ENCODE measurements around the gene PCSK6.
"Not testable (repeated sequence)": the region's sequence is repeated elsewhere in the genome, so short reads cannot be mapped to it uniquely, and the experiment has no call there.

The PCSK6 gene

DNA sequence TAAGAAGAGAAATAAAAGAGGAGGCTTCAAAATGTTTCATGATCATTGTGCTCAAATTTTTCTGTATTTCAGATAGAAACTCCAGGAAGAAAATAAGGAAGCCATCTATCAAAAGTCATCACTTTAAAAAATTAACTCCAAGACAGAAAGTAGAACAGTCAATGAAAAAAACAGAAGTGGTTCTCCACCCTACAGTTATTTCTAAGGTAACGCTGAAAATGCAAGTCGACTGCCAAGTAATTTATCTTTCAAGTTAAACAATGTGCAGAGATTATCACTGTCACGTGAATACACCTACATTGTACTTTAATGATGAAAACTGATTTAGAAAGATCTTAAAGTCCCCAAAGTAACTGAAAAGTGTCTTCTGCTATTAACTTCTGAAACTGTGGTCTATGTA is 115.9 kb downstream of the PCSK6 start:
- no peak for DNase-seq

- DNase-seq, result no peak
These were observed 116.5 kb downstream of the PCSK6 start for GRCh38 chr15:101372960-101373525.

DNA sequence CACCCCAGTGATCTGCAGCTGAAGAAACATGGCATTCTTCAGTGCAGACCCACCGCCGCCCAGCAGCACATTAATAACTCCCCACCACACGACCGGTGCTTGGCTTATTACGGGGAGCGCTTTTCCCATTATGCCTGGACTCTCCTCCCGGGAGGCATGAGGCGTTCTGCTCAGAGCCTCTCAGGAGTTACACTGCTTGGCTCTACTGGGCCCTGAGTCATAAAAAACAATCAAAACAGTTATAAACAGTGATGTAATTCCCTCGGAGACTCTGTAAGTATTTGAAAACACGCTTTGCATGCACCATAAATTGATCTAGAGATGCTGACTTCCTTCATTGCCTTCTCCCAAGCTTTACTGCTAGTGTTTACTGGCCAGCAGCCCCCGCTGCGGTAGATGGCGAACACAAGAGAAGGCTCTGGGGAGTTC is 117.3 kb downstream of the PCSK6 start:
- DNase-seq, result no peak

GRCh38 chr15:101371519-101371918 is 118.0 kb downstream of the PCSK6 start:
- DNase-seq, result no peak

DNA sequence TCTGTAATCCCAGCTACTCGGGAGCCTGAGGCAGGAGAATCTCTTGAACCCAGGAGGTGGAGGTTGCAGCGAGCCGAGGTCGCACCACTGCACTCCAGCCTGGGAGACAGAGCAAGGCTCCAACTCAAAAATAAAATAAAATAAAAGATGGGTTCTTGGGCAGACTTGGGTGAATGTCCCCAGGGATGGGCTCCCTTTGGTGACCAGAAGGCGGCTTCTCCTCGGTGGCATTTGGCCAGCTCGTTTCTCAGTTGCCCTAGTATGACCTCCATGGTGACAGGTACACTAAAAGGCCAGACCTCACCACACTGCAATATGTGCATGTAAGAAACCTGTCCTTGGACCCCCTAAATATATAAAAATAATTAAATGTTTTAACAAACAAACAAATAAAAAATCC is 118.4 kb downstream of the PCSK6 start:
- no peak for DNase-seq

GRCh38 chr15:101370330-101371024 is 119.0 kb downstream of the PCSK6 start:
- DNase-seq, result no peak

- DNase-seq, result no peak
These were observed 119.8 kb downstream of the PCSK6 start for GRCh38 chr15:101369676-101370075.

GRCh38 chr15:101368861-101369642 is 120.5 kb downstream of the PCSK6 start:
- no peak for DNase-seq

- no peak for DNase-seq
These were observed 121.3 kb downstream of the PCSK6 start for GRCh38 chr15:101368086-101368780.

- no peak for DNase-seq
These were observed 122.7 kb downstream of the PCSK6 start for GRCh38 chr15:101366853-101367252.

GRCh38 chr15:101362986-101363566 is 126.4 kb downstream of the PCSK6 start:
- DNase-seq, result no peak

DNA sequence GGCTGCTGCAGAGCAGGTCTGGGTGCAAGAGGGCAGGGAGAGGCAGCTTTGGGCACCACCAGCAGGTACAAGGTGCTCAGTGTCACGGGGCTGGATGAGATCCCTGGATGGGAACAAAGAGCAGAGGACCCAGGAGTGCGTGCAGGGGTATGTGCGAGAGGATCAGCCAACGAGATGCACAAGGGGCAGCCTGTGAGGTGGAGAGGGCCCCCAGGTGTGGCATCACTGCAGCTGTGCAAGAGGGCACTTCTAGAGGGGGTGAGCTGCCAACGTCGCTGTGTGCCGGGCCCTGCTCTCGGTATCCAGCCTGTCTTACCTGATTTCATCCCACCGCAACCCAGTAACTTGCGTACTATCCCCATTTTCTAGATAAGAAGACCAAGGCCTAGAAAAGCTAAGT is 127.1 kb downstream of the PCSK6 start:
- no peak for DNase-seq

GRCh38 chr15:101361418-101361817 is 128.1 kb downstream of the PCSK6 start:
- no peak for DNase-seq

DNA sequence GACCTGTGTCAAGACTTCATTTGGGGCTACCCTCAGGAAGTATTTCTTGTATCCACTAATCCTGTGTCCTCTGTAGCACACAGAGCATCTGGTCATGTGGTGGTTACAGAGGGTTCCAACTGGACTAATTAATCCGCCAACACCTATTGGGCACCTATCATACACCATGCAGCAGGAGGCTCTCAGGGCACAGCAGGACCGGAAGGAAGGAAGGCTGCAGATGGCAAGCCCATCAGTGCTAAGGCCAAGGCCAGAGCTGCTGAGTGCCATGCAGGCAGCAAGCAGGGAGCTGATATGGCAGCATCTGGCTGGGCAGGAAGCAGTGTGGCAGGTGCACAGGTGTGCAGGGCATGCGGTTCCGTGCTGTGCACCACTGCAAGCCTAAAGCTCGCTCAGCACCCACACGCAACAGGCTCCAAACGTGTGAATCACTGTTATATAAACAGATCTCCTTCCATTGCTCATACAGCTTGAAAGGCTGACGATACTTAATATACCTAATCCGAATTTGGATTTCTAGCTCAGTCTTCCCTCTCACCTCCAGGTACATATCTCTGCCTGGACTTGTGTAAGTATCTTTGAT is 130.1 kb downstream of the PCSK6 start:
- no peak for DNase-seq

GRCh38 chr15:101358895-101359294 is 130.6 kb downstream of the PCSK6 start:
- DNase-seq, result no peak

GRCh38 chr15:101357885-101358284 is 131.6 kb downstream of the PCSK6 start:
- no peak for DNase-seq

- DNase-seq, result no peak
These were observed 132.2 kb downstream of the PCSK6 start for GRCh38 chr15:101357333-101357732.

GRCh38 chr15:101356512-101357172 is 132.9 kb downstream of the PCSK6 start:
- not testable (repeated sequence) for DNase-seq

GRCh38 chr15:101355678-101356464 is 133.6 kb downstream of the PCSK6 start:
- DNase-seq, result no peak

DNA sequence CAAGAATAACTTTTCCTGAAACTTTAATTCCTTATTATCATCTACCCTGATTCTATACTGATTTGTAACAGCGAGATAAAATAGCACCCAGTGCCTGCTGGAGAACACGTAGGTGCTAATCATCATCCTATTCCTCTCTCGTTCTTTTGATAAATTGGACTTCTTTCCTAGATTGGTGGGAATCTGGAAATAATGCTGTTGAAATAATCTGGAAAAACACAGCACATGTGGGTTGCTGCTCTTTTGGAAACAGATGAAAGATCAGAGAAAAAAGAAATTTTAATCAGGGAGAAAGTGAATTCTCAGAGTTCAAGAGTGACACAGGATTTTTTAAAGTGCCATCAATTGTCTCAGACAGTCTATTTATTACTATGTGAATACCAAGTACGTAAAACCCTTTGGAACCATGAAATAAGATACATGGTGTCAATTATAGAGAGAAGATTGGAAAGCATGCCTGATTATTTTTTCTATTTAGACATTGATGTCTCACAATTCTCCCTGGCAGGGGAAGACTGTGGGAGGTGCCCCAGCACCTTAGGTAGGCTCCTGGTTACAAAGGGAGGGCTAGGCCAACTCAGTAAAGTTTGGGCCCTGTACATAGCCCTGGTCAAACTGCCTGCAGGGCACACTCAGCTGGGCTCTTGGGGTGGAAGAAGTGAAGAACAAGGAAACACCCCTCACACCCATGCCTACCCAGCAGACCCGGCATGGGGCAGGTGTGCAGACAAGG is 134.4 kb downstream of the PCSK6 start:
- DNase-seq, result no peak

- DNase-seq, result no peak
These were observed 136.3 kb downstream of the PCSK6 start for GRCh38 chr15:101353240-101353639.
